B cell (primary cell): ENCODE results near the gene TRPC1.

Source experiments
- EZH2 ChIP-seq: IDR thresholded peaks from 2 replicates; pipeline ENCODE4 v1.6.1; 2012; ENCODE audit warnings: borderline replicate concordance, low read depth, mild to moderate bottlenecking, moderate library complexity, low read length; ENCODE audit not compliant: insufficient read depth, poor library complexity, severe bottlenecking
- TF ChIP-seq, protein P1 (sequence below): fragments of 200-600 bp; IDR thresholded peaks from one replicate; pipeline ENCODE4 v1.8.0; 2022; ENCODE audit warnings: antibody characterized with exemption, mild to moderate bottlenecking

- no peak for TF ChIP-seq EZH2
- TF ChIP-seq, protein P1, sequence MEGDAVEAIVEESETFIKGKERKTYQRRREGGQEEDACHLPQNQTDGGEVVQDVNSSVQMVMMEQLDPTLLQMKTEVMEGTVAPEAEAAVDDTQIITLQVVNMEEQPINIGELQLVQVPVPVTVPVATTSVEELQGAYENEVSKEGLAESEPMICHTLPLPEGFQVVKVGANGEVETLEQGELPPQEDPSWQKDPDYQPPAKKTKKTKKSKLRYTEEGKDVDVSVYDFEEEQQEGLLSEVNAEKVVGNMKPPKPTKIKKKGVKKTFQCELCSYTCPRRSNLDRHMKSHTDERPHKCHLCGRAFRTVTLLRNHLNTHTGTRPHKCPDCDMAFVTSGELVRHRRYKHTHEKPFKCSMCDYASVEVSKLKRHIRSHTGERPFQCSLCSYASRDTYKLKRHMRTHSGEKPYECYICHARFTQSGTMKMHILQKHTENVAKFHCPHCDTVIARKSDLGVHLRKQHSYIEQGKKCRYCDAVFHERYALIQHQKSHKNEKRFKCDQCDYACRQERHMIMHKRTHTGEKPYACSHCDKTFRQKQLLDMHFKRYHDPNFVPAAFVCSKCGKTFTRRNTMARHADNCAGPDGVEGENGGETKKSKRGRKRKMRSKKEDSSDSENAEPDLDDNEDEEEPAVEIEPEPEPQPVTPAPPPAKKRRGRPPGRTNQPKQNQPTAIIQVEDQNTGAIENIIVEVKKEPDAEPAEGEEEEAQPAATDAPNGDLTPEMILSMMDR = no peak
Observed at GRCh38 chr3:142738396-142738795, 14.6 kb downstream of the TRPC1 start.
